Nephron (organoid): ENCODE measurements around the gene HMGN3.

Experiments used
- H3K27ac Mint-ChIP-seq, 3 experiments: 2 replicates each; pipeline ENCODE4 v1.8.0; 2020; ENCODE audit warnings: mixed read lengths in 3 of 3, mild to moderate bottlenecking in 2 of 3, moderate library complexity in 1 of 3
- H3K27me3 Mint-ChIP-seq: 2 replicates; pipeline ENCODE4 v1.8.0; 2021; ENCODE audit warnings: low read depth, mild to moderate bottlenecking, moderate library complexity, mixed read lengths
- H3K36me3 Mint-ChIP-seq: 2 replicates; pipeline ENCODE4 v1.8.0; 2020; ENCODE audit warnings: low read depth, mixed read lengths
- H3K4me1 Mint-ChIP-seq: 2 replicates; pipeline ENCODE4 v1.8.0; 2020; ENCODE audit warnings: mixed read lengths
- H3K4me3 Mint-ChIP-seq, 3 experiments: 2 replicates each; pipeline ENCODE4 v1.8.0; 2020; ENCODE audit warnings: mild to moderate bottlenecking in 3 of 3, mixed read lengths in 3 of 3, moderate library complexity in 2 of 3
- H3K9me3 Mint-ChIP-seq: 2 replicates; pipeline ENCODE4 v1.8.0; 2020; ENCODE audit warnings: mixed read lengths
- TF ChIP-seq, protein P1 (sequence below), 3 experiments: fragments of 200-600 bp; sonication (generic); IDR thresholded peaks; one replicate each; pipeline ENCODE4 v1.5.0; 2021; ENCODE audit warnings: antibody characterized with exemption in 3 of 3; ENCODE audit not compliant: unreplicated experiment in 3 of 3

The HMGN3 gene

GRCh38 chr6:79158856-79159516, 75.5 kb downstream of the HMGN3 start:
- TF ChIP-seq, protein P1, sequence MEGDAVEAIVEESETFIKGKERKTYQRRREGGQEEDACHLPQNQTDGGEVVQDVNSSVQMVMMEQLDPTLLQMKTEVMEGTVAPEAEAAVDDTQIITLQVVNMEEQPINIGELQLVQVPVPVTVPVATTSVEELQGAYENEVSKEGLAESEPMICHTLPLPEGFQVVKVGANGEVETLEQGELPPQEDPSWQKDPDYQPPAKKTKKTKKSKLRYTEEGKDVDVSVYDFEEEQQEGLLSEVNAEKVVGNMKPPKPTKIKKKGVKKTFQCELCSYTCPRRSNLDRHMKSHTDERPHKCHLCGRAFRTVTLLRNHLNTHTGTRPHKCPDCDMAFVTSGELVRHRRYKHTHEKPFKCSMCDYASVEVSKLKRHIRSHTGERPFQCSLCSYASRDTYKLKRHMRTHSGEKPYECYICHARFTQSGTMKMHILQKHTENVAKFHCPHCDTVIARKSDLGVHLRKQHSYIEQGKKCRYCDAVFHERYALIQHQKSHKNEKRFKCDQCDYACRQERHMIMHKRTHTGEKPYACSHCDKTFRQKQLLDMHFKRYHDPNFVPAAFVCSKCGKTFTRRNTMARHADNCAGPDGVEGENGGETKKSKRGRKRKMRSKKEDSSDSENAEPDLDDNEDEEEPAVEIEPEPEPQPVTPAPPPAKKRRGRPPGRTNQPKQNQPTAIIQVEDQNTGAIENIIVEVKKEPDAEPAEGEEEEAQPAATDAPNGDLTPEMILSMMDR (IDR thresholded peaks at IDR 0.05; ENCODE audit: unreplicated experiment in 3 of 3): no peak
- peaks cover 2% of the 10 kb centered on the region for H3K9me3 Mint-ChIP-seq
- peaks cover 5% of the 10 kb centered on the region for H3K27me3 Mint-ChIP-seq
- no peaks in the 10 kb centered on the region for H3K36me3 Mint-ChIP-seq
- H3K4me1 Mint-ChIP-seq: peaks cover 16% of the 10 kb centered on the region
- peak overlapping the region in 1 of 3 experiments; percentile 34 for H3K4me3 Mint-ChIP-seq
- peak overlapping the region; percentile 83 to 91 (median 88) for H3K27ac Mint-ChIP-seq

DNA sequence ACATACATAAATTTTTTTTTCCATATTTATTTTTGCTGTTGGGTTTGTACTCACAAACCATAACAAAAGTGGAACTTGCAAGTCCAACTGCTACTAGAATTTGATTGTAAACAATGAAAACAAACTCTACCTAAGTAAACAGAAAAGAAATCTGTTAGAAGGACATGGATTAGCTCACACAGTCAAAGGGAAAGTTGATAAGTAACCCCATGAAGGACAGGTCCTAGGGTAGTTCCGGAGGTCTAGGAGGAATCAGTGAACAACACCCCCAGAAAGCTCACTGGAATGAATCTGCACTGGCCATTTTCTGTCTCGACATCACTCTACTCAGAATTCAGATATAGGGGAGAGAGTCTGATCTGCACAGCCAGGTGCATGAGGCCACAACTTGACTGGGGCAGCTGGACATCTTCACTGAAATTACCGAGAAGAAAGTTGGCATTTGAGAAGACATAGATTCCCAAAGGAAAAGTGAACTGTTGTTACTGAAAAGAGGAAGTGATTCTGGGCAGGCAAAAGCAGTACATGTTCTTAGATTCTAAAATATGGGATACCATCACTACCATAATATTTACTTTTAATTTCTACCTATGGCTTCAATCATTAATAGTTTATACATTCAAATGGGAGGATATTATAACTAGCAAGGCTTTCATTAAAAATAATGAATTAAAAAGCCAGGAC, 76.4 kb downstream of the HMGN3 start:
- peaks cover 2% of the 10 kb centered on the region for H3K9me3 Mint-ChIP-seq
- peaks cover 5% of the 10 kb centered on the region for H3K27me3 Mint-ChIP-seq
- no peaks in the 10 kb centered on the region for H3K36me3 Mint-ChIP-seq
- peaks cover 16% of the 10 kb centered on the region for H3K4me1 Mint-ChIP-seq
- H3K4me3 Mint-ChIP-seq: no peak overlapping the region
- TF ChIP-seq, protein P1 (IDR thresholded peaks at IDR 0.05; ENCODE audit: unreplicated experiment in 3 of 3): no peak
- H3K27ac Mint-ChIP-seq: peak overlapping the region; percentile 83 to 91 (median 88)

DNA sequence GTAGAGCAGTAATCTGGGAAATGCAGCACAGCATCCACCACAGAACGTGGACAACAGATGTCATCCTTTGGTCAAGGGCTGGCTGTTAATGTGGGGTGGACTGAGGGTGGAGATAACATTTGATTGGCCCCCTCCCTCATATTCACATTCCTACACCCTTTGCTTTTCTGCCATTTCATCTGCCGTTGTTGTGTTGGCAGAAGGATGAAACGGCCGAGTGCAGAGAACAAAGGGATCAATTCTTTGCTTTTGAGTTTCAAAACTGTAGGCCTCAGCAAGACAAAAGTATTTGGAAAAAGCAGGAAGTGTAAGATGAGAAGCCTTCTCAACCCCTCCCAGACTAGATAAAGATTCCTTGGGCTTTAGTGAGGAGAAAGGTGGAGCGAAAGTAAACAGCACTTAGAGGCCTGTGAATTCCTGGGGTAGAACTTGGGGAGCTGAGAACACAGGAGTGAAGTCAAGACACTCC, 82.2 kb downstream of the HMGN3 start:
- Mint-ChIP-seq H3K9me3 (no peaks in the 10 kb centered on the region), H3K36me3 (no peaks in the 10 kb centered on the region), H3K4me1 (no peaks in the 10 kb centered on the region), H3K27ac (no peak overlapping the region), H3K27me3 (no peaks in the 10 kb centered on the region), H3K4me3 (no peak overlapping the region)
- TF ChIP-seq, protein P1 (IDR thresholded peaks at IDR 0.05; ENCODE audit: unreplicated experiment in 3 of 3): no peak
